Activated T-cell treated with anti-CD3 and anti-CD28 coated beads, Interleukin-2, amount 50 U/mL, for 72 hours (primary cell): ENCODE results near the gene NPR1. TPM values are rescaled to one million over a fixed set of nuclear protein-coding genes. Genes with fewer than 3 reads are reported as not detected.
"Not testable (repeated sequence)": the region's sequence is repeated elsewhere in the genome, so short reads cannot be mapped to it uniquely, and the experiment has no call there.

Experiments
- ATAC-seq, 2 donors: fragments of 150-1000 bp; cut with Tn5 transposase; replicated peaks in 1 of 2; 2 replicates each; pipeline ENCODE4 v1.10.0; 2021; ENCODE audit warnings: moderate library complexity in 2 of 2, mild to moderate bottlenecking in 1 of 2
- DNase-seq, 2 donors: peaks; one replicate each; pipeline ENCODE4 v3.0.0; 2021 to 2022; ENCODE audit warnings: mixed read lengths in 1 of 2
- H3K27ac Mint-ChIP-seq: one replicate; pipeline ENCODE4 v1.8.0; 2022; ENCODE audit warnings: mild to moderate bottlenecking, moderate library complexity, mixed read lengths
- H3K27me3 Mint-ChIP-seq: one replicate; pipeline ENCODE4 v1.8.0; 2022; ENCODE audit warnings: low read depth, mixed read lengths
- H3K36me3 Mint-ChIP-seq, 2 donors: one replicate each; pipeline ENCODE4 v1.8.0; 2022; ENCODE audit warnings: mixed read lengths in 2 of 2, mild to moderate bottlenecking in 1 of 2; ENCODE audit not compliant: insufficient read depth in 2 of 2
- H3K4me1 Mint-ChIP-seq: one replicate; pipeline ENCODE4 v1.8.0; 2022; ENCODE audit warnings: low read depth, mixed read lengths
- H3K4me3 Mint-ChIP-seq, 2 donors: one replicate each; pipeline ENCODE4 v1.8.0; 2022; ENCODE audit warnings: mild to moderate bottlenecking in 2 of 2, mixed read lengths in 2 of 2, moderate library complexity in 2 of 2
- H3K9me3 Mint-ChIP-seq, 2 donors: one replicate each; pipeline ENCODE4 v1.8.0; 2022; ENCODE audit warnings: mixed read lengths in 2 of 2
- total RNA-seq, 2 donors: library from RNA; stranded (reverse); gene quantifications; one replicate each; pipeline ENCODE4 v1.2.3, GENCODE V29; 2022

NPR1 gene
- total RNA-seq, 2 donors from 2014 or later: 0.07 to 0.29 TPM

DNA sequence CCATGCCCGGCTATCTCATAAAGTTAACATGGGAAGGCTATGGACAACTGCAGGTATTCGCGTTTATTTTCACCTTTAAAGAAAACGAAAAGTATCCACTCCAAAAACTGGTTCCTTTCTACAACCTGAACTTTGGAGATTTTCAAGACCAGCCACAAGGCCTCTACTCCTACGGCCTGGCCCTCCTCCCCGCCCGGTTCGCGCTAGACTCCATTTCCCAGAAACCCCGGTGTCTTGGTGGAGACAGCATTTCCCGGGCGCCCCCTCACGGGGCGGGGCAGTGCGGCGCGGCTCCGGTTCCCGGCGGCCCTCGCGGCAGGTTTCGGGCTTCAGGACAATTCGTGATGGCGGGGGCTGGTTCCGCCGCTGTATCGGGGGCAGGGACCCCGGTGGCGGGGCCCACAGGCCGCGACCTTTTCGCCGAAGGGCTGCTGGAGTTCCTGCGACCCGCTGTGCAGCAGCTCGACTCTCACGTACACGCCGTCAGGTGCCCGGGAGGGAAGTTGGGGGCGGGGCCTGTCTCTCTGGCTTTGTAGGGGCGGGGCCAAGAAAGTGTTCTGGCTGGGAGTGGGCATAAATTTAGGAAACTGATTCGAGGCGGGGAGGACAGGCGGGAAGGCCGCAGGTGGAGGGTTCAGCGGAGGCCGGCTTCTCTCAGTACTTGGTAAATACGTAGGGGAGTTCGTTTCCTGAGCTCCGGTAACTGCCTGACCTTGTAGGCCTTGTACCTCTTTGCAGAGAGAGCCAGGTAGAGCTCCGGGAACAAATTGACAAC, 19.9 kb upstream of the NPR1 start, which contains the start of gene SNAPIN:
TSS of gene SNAPIN (plus strand) at position 304 of the 775 bp plus-strand sequence. CDS start at position 345, 41 bp downstream.
- Mint-ChIP-seq H3K27me3 (no peaks in the 10 kb centered on the region), H3K4me3 (peak within 1 kb of the TSS; percentile 90 to 97), H3K27ac (peak within 1 kb of the TSS; percentile 85), H3K9me3 (no peaks in the 10 kb centered on the region), H3K36me3 (peaks cover 1 to 20% of the 10 kb centered on the region in 2 donors), H3K4me1 (peaks cover 28% of the 10 kb centered on the region)
- DNase-seq: peak; percentile 95
- peak; percentile 94 for ATAC-seq

DNA sequence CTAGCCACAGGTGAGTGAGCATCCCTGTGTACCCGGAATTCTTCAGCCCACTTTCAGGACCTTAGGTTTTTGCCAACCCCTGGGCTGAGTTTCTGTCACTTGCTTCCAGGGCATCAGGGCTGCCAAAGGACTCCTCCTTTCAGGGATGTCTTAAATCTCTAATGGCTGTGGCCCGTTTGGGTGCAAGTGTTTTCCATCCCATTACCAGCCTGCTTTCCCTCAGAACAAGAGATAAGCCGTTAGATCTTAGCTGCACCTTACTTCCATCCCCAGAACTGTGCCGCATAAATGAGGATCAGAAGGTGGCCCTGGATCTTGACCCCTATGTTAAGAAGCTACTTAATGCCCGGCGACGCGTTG, 19.3 kb upstream of the NPR1 start:
- Mint-ChIP-seq H3K4me1 (peaks cover 28% of the 10 kb centered on the region), H3K36me3 (peaks cover 1 to 22% of the 10 kb centered on the region in 2 donors), H3K27ac (peak overlapping the region; percentile 85), H3K9me3 (no peaks in the 10 kb centered on the region), H3K4me3 (peak overlapping the region; percentile 90 to 97), H3K27me3 (no peaks in the 10 kb centered on the region)
- DNase-seq (no peak), ATAC-seq (no peak)

DNA sequence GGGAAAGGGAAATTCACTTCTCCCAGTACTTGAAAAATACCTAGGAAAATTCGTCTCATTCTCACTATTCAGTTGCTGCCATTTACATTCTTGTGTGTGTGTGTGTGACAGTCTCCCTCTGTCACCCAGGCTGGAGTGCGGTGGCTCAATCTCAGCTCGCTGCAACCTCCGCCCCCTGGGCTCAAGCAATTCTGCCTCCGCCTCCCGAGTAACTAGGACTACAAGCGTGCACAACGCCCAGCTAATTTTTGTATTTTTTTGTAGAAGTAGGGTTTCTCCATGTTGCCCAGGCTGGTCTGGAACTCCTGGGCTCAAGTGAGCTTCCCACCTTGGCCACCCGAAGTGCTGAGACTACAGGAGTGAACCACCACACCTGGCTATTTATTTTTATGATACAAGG, 18.8 kb upstream of the NPR1 start:
- peak overlapping the region; percentile 85 for H3K27ac Mint-ChIP-seq

DNA sequence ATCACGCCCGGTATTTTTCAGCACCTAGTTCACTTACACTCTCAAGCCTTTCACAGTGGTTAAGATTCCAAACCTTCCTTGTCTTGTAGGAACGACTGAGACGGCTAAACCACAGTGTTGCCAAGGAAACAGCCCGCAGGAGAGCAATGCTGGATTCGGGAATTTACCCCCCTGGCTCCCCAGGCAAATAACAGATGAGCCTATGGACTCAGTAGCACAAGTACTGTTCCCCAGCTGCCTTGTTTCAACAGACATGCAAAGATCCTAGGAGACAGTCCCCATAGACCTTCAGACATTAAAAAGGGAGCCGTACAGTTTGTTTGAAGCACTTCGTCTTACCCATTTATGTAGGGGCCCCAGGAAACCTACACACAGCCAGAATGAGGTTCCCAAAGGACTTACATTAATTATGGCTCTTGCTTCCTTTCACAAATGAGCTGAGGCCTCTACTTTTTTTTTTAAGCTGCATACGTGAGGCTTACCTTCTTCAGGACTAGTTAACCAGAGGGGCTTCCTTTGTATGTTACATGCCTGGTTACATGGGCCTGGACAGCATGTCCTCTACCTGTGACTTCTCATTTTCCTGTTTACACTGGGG, 17.3 kb upstream of the NPR1 start:
- H3K36me3 Mint-ChIP-seq: peaks cover 8 to 36% of the 10 kb centered on the region in 2 donors
- ATAC-seq: no peak
- H3K27me3 Mint-ChIP-seq: no peaks in the 10 kb centered on the region
- DNase-seq: no peak
- peak overlapping the region; percentile 74 for H3K27ac Mint-ChIP-seq
- H3K4me1 Mint-ChIP-seq: peaks cover 30% of the 10 kb centered on the region
- H3K4me3 Mint-ChIP-seq: peak overlapping the region in 1 of 2 donors; percentile 29
- no peaks in the 10 kb centered on the region for H3K9me3 Mint-ChIP-seq

More for the DNA sequence above, 18.8 kb upstream of the NPR1 start:
- Mint-ChIP-seq H3K9me3 (no peaks in the 10 kb centered on the region), H3K27me3 (no peaks in the 10 kb centered on the region), H3K4me1 (peaks cover 28% of the 10 kb centered on the region), H3K4me3 (peak overlapping the region; percentile 90 to 97), H3K36me3 (peaks cover 1 to 22% of the 10 kb centered on the region in 2 donors)
- ATAC-seq: no peak
- no peak for DNase-seq

DNA sequence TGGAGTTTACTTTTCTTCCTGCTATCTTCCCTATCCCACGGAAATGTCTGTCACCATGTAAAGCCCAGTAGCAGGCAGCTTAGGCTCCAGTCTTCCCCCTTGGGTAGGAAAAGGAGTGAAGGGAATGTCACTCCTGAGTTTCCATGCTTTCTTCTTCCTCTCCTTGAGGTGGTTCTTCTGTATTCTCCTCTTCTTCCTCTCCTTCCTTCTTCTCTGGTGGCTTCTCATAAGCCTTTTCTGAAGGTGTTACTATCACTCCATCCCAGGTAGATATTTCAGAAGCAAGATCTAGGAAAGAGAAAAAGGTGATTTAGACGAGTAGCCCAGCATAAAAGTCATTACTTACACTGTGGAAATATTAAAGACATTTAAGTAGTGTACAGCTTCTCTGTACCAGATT, 16.2 kb upstream of the NPR1 start:
- Mint-ChIP-seq H3K27ac (no peak overlapping the region), H3K4me3 (no peak overlapping the region), H3K27me3 (no peaks in the 10 kb centered on the region), H3K4me1 (peaks cover 34% of the 10 kb centered on the region), H3K36me3 (peaks cover 8 to 42% of the 10 kb centered on the region in 2 donors), H3K9me3 (no peaks in the 10 kb centered on the region)
- DNase-seq (no peak), ATAC-seq (no peak)

DNA sequence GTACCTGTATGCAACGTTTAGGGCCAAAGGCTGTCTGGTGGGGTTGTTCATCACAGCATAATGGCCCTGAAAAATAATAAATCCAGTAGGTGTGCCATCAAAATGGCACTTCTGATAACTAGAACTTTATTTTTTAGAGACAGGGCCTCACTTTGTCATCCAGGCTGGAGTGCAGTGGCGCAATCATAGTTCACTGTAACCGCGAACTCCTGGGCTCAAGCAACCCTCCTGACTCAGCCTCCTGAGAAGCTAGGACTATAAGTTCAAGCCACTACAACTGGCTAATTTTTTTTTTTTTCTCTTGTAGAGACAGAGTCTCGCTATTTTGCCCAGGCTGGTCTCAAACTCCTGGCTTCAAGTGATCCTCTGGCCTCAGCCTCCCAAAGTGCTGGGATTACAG, 15.3 kb upstream of the NPR1 start:
- no peak for ATAC-seq
- no peaks in the 10 kb centered on the region for H3K9me3 Mint-ChIP-seq
- H3K36me3 Mint-ChIP-seq: peaks cover 13 to 52% of the 10 kb centered on the region in 2 donors
- H3K27ac Mint-ChIP-seq: no peak overlapping the region
- H3K4me3 Mint-ChIP-seq: no peak overlapping the region
- no peak for DNase-seq
- H3K4me1 Mint-ChIP-seq: peaks cover 28% of the 10 kb centered on the region
- no peaks in the 10 kb centered on the region for H3K27me3 Mint-ChIP-seq

DNA sequence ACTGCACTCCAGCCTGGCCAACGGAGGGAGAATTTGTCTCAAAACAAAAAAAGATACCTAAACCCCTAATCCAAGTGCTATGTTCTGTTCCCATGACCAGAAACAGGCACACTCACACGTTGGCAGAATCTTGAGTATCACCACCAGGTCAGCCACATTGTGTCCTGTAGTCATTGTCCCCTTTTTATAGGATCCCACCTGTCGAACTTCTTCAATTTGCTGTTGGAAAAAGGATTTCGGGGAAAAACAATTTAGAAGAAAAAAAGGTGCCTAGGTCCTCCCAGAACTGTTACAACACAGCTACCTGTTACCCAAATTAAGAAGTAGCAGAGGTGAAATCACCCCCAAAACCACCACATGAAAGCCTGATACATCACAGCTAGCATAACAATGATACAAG, 11.0 kb upstream of the NPR1 start:
- no peak for ATAC-seq
- peaks cover 11% of the 10 kb centered on the region for H3K4me1 Mint-ChIP-seq
- no peaks in the 10 kb centered on the region for H3K27me3 Mint-ChIP-seq
- H3K36me3 Mint-ChIP-seq: peaks cover 24 to 55% of the 10 kb centered on the region in 2 donors
- H3K27ac Mint-ChIP-seq: peak overlapping the region; percentile 89
- no peak for DNase-seq
- H3K9me3 Mint-ChIP-seq: no peaks in the 10 kb centered on the region
- peak overlapping the region in 1 of 2 donors; percentile 64 for H3K4me3 Mint-ChIP-seq

DNA sequence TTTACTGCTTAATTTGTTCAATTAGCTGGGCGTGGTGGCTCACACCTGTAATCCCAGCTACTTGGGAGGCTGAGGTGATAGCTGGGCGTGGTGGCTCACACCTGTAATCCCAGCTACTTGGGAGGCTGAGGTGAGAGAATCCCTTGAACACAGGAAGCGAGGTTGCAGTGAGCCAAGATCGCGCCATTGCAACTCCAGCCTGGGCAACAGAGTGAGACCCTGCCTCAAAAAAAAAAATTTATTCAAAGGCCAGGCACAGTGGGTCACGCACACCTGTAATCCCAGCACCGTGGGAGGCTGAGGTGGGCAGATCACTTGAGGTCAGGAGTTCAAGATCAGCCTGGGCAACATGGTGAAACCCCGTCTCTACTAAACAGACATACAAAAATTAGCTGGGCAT, 9.8 kb upstream of the NPR1 start:
- H3K4me1 Mint-ChIP-seq: peaks cover 13% of the 10 kb centered on the region
- H3K27ac Mint-ChIP-seq: peak overlapping the region; percentile 89
- ATAC-seq, H3K27me3 Mint-ChIP-seq, H3K4me3 Mint-ChIP-seq, H3K9me3 Mint-ChIP-seq, DNase-seq: not testable (repeated sequence)
- peaks cover 24 to 52% of the 10 kb centered on the region in 2 donors for H3K36me3 Mint-ChIP-seq

DNA sequence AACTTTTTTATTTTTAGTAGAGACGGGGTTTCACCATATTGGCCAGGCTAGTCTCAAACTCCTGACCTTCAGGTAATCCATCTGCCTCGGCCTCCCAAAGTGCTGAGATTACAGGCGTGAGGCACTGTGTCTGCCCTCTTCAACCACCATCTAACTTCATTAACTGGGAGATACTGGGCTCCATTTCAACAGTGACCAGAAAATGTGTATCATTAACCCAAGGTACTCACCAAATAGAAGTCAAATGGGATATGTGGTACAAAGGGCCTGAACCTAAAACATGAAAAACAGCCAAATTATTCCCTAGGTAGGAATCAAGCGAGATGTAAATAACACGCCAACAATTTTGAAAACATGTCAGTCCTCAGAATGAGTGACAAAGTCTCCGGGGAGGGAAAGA, 8.9 kb upstream of the NPR1 start:
- H3K4me3 Mint-ChIP-seq: no peak overlapping the region
- peaks cover 24 to 50% of the 10 kb centered on the region in 2 donors for H3K36me3 Mint-ChIP-seq
- peak overlapping the region; percentile 86 for H3K27ac Mint-ChIP-seq
- DNase-seq (no peak), ATAC-seq (no peak)
- H3K9me3 Mint-ChIP-seq: no peaks in the 10 kb centered on the region
- no peaks in the 10 kb centered on the region for H3K27me3 Mint-ChIP-seq
- peaks cover 13% of the 10 kb centered on the region for H3K4me1 Mint-ChIP-seq

DNA sequence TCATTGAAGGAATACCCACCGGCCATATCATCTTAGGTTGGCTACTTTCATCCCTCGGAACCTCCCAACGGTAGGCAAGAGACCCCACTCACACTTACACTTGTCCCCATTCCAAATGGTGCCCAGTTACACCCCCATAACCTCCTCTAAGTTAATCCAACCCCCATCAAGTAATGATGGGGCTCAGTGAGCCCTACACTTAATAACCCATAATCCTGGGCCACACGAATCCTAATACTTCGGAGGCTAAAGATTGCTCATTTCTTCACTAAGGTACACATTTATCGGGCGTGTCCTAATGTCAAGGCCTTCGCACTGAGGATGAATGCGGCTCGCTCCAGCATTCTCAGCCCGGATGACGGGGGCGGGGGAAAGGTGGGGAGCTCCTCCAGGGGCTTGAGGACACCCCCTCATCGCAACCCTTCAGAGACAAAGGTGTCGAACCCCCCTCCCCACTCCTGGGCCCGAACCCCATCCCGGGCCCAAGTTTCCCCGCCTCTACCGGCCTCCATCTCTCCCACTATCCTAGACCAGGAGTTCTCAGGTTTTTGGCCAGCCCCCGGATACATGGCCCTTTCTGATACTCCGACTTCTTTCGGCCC, 8.1 kb upstream of the NPR1 start:
- Mint-ChIP-seq H3K4me1 (peaks cover 13% of the 10 kb centered on the region), H3K4me3 (no peak overlapping the region), H3K27me3 (no peaks in the 10 kb centered on the region), H3K36me3 (peaks cover 21 to 44% of the 10 kb centered on the region in 2 donors), H3K27ac (peak overlapping the region; percentile 86), H3K9me3 (no peaks in the 10 kb centered on the region)
- DNase-seq (peak; percentile 28 to 32), ATAC-seq (no peak)

DNA sequence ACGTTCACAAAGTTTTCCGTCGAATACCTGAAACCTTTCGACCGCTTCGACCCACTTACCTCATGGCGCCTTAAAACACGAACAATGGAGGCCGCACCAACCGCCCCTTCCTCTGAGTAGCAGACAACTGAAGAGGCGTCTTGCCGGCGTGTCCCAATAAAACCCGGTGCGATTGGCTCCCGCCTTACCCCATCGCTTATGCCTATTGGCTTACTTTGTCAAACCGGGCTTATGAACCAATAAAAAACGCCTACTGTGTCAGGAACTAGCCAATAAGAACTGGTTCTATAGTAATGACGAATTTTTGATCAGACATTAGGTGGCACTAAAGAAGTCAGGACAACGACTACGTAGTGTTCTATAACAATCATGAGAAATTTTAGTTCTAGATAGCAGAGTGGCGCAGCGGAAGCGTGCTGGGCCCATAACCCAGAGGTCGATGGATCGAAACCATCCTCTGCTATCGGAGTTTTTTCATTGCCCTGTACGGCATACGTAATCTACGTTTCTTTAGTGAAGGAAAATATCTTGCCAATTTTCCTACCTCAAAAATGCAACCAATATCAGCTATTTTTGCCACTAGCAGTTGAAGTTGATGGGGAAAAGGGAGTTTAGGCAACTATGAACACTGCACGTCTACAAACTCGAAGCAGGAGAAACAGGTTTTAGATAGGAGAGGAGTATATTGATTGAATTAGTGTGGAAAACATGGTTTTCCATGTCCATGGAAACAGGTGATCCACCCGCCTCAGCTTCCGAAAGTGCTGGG, 7.4 kb upstream of the NPR1 start, which contains the start of gene ILF2:
TSS of gene ILF2 (minus strand) at position 135 of the 769 bp plus-strand sequence. CDS start at position 64, 71 bp downstream.
- no peaks in the 10 kb centered on the region for H3K27me3 Mint-ChIP-seq
- H3K4me3 Mint-ChIP-seq: no peak within 1 kb of the TSS
- H3K4me1 Mint-ChIP-seq: peaks cover 12% of the 10 kb centered on the region
- H3K36me3 Mint-ChIP-seq: peaks cover 19 to 37% of the 10 kb centered on the region in 2 donors
- no peaks in the 10 kb centered on the region for H3K9me3 Mint-ChIP-seq
- DNase-seq (peak; percentile 94 to 97), ATAC-seq (peak; percentile 91 to 94)
- H3K27ac Mint-ChIP-seq: peak within 1 kb of the TSS; percentile 86

DNA sequence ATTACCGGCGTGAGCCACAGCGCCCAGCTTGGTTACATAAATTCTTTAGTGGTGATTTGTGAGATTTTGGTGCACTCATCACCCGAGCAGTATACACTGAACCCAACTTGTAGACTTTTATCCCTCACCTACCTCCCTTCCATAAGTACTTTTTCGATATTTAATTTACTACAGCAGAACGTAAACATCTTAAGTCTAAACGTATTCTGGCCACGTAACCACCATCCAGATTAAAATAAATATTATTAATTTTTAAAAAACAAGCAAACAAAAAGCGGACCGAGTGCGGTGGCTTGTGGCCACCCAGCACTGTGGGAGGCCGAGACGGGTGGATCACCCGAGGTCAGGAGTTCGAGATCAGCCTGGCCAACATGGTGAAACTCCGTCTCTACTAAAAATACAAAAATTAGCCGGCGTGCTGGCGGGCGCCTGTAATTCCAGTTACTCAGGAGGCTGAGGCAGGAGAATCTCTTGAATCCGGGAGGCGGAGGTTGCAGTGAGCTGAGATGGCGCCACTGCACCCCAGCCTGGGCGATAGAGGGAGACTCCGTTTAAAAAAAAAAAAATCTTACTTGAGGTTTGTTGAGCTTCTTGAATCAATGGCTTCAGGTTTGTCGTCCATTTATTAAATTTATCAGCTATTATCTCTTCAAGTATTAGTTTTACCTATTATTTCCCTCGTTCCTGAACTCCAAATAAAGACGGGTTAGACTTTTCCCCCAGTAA, 6.7 kb upstream of the NPR1 start:
- peak; percentile 43 to 50 for ATAC-seq
- H3K4me3 Mint-ChIP-seq, H3K27me3 Mint-ChIP-seq, H3K9me3 Mint-ChIP-seq, H3K4me1 Mint-ChIP-seq: not testable (repeated sequence)
- peak overlapping the region; percentile 95 for H3K27ac Mint-ChIP-seq
- H3K36me3 Mint-ChIP-seq: peaks cover 17 to 34% of the 10 kb centered on the region in 2 donors
- peak; percentile 60 for DNase-seq
